HG03025 (cell line): ENCODE data around the gene TNFSF13.

Source experiments
- ATAC-seq: cut with Tn5 transposase; IDR thresholded peaks from one replicate; pipeline ENCODE4 v1.9.1; 2021; ENCODE audit warnings: mild to moderate bottlenecking, moderate library complexity; ENCODE audit not compliant: unreplicated experiment, low FRiP score

The TNFSF13 gene

DNA sequence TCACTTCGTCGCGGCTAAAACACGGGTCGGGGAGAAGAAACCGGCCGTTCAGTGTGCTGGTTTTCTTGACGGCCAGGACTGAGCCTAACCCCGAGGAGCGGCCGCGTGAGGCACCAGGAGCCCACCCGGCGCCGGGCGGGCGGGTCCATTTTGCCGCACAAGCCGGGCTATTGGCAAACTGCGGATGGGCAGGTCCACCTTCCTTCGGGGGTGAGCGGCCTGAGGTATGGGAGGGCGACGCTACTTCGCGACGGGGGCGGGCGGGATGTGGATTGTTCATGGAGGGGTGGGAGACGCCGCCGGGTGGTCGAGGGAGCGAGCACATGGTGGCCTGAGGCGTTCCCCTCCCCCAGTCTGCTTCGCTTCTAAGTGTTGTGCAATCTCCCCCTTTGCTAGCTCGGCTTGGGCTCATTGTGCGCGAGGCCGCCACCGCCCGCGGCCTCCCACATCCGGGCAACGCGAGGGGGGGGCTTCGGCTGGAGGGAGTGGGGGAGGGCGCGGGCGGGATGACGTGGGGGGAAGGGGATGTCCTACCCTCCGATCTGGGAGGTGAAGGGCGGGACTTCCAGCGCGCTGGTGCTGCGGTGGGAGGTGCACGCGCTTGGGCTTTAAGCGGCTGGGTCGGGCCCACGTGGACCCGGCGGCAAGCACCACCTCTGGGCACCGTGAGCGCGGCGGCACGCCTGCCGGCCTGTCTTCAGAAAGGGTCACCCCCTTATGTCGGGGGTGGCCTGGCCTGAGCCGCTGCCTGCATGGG lies 15.0 kb downstream of the TNFSF13 start:
- ATAC-seq: peak; percentile 9

DNA sequence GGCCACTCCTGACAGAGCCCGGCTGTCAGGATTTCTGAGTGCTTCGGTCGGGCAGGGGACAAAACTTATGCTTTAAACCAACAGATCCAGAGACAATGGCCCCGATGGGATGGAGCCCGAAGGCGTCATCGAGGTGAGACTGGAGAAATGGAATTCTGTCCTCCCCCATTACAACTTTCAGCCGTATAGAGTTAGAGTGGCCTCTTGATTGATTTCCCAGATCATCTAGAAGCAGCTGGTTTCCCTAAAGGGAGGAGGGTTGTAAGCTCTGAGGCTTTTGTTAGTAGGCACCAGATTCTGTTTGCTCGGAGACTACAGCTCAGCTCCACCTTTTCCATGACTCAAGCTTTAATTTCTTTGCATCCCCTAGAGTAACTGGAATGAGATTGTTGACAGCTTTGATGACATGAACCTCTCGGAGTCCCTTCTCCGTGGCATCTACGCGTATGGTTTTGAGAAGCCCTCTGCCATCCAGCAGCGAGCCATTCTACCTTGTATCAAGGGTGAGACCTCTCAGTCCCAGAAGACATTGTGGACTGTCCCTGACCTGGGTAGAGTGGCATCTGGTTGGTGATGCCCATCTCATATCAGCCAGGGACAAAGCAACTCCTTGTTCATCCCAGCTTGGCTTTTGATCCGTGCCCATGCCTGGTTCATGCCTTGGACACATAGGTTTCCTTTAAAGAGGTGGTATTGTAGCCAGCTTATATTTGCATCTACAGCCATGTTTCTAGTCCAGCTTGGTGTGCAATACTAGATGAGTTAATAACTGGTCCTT lies 15.8 kb downstream of the TNFSF13 start:
- ATAC-seq: no peak

DNA sequence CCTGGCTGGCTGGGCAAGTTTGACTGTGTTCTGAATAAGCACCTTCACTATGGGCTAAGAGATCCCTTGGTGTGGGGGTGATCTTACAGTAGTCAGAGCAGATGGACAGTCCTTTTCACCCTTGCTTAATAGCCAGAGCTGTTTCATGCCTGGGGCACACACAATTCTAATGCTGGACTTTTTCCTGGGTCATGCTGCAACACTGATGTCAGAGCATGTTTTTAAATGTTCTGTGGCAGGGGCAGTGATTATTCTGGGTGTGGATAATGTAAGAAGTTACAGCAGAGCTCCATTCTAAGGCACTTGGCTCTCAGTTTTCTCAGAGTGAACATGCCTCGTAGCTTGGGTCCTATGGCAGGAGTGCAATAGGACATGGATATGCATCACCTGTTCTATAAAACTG lies 16.9 kb downstream of the TNFSF13 start:
- no peak for ATAC-seq

DNA sequence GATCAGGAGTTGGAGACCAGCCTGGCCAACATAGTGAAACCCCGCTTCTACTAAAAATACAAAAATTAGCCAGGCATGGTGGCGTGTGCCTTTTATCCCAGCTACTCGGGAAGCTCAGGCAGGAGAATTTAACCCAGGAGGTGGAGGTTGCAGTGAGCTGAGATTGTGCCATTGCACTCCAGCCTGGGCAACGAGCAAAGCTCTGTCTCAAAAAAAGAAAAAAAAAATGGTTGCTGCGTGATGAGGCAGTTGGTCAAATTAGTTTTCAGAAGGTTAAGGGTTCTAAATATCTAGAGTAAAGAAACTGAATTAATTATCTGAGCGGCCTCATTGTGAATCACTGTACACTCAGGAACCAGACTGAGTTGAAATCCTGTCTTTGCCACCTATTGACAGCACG lies 17.4 kb downstream of the TNFSF13 start:
- no peak for ATAC-seq

- no peak for ATAC-seq
These were observed 17.9 kb downstream of the TNFSF13 start for GRCh38 chr17:7576432-7576937.

GRCh38 chr17:7577327-7578199 lies 19.0 kb downstream of the TNFSF13 start:
- ATAC-seq: no peak

GRCh38 chr17:7579001-7579833 lies 20.7 kb downstream of the TNFSF13 start, which contains the start of gene CD68:
TSS of gene CD68 (plus strand) at chr17:7579638. CDS start at chr17:7579678, 40 bp downstream.
- no peak for ATAC-seq

- no peak for ATAC-seq
These were observed 21.5 kb downstream of the TNFSF13 start for GRCh38 chr17:7579834-7580603.

DNA sequence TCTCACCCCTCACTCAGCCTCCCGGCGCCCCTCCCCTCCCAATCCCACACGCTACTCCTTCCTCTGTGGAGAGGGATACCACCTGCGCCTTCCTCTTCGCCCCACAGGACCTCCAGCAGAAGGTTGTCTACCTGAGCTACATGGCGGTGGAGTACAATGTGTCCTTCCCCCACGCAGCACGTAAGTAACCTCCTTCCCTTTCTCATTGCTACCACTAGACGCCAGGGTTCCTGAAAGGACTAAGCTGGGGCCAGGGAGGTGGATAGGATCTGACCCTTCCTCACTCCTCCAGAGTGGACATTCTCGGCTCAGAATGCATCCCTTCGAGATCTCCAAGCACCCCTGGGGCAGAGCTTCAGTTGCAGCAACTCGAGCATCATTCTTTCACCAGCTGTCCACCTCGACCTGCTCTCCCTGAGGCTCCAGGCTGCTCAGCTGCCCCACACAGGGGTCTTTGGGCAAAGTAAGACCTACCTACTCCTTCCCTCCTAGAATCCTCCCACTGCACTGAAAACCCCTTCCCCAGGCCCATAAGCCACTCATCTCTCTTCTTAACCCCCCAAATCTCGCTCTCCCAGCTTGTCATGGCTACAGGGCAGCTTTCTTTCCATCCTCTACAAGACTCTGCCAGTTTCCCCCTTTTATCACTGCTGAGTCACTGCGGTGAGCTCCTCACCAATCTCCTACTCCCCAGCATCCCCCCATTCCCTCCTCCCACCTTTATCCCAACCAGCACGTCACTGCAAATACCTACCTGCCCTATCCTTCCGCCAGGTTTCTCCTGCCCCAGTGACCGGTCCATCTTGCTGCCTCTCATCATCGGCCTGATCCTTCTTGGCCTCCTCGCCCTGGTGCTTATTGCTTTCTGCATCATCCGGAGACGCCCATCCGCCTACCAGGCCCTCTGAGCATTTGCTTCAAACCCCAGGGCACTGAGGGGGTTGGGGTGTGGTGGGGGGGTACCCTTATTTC lies 22.3 kb downstream of the TNFSF13 start:
- ATAC-seq: no peak

GRCh38 chr17:7582396-7583252 lies 24.1 kb downstream of the TNFSF13 start:
- ATAC-seq: no peak

GRCh38 chr17:7583253-7584109 lies 24.9 kb downstream of the TNFSF13 start, which contains the start of gene MPDU1:
TSS of gene MPDU1 (plus strand) at chr17:7583852. CDS start at chr17:7583863, 11 bp downstream.
- ATAC-seq: peak; percentile 64

- ATAC-seq: no peak
These were observed 28.3 kb downstream of the TNFSF13 start for GRCh38 chr17:7586673-7587419.

- no peak for ATAC-seq
These were observed 29.0 kb downstream of the TNFSF13 start for GRCh38 chr17:7587420-7588151.

DNA sequence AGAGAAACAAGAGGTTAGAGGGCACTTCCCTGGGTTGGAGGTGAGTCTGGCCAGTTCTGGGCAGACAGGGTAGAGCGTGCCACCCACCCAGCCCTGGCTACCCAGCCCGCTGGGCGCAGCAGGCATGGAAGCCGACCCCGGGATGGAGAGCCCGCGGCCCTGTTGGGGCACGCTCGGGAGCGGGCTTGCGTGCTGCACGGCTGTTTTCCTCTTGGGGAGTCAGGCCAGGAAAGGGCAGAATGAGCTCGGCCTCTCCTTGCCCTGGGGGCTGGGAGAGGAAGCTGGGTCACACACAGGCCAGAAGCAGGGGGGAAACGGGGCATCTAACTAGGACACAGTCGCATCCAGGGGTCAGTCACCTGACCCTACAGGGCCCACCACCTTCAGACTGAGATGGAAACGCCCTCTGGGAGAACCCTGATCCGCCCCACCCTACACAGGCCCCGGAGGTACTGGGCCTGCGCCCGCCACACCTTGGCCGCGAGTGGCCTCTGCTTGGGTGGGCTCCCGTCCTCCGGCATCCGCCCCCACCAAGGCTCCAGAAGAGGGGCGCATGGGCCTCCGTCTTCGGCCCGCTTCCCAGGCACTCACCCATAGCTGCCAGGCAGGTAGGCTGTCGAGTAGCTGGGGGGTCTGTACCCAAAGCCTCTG lies 30.1 kb downstream of the TNFSF13 start:
- no peak for ATAC-seq
